Activated CD4-positive, CD25-positive, alpha-beta regulatory T cell treated with anti-CD3 and anti-CD28 coated beads, Interleukin-2, amount 50 U/mL, for 24 hours (primary cell): Measurements from ENCODE around the gene ADCY10.
A peak's percentile ranks its signal among the peaks of the same experiment; 100 is the strongest.
"Not testable (repeated sequence)": the region's sequence is repeated elsewhere in the genome, so short reads cannot be mapped to it uniquely, and the experiment has no call there.

Source experiments
- ATAC-seq, 2 donors: fragments of 150-1000 bp; cut with Tn5 transposase; one replicate each; pipeline ENCODE4 v1.10.0; 2021; ENCODE audit warnings: mild to moderate bottlenecking in 1 of 2, moderate library complexity in 1 of 2

The ADCY10 gene

DNA sequence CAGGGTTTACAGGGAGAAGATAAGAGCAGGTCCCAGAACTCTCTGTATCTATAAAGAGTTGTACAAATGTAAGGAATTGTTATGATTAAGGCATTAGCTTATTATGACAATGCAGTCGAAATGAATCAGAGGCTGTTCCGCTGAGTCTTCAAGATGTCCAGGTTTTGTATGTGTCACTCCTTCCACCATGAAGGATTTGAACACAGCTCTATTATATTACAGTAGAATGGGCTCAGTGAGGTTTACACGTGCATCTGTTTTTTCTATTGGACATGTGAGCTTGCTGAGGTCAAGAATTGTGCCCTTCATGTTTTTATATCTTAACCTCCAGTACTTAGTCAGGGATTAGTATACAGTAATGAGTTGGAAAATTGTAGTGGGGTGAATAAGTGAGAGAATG, 105.8 kb downstream of the ADCY10 start:
- ATAC-seq = no peak

DNA sequence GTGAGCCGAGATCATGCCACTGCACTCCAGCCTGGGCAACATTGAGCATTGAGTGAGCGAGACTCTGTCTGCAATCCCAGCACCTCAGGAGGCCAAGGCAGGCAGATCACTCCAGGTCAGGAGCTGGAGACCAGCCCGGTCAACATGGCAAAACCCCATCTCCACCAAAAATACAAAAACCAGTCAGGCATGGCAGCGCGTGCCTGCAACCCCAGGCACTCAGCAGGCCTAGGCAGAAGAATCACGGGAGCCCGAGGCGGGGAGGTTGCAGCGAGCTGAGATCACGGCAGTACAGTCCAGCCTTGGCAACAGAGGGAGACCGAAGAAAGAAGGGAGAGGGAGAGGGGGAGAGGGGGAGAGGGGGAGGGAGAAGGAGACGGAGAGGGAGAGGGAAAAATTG, 107.3 kb downstream of the ADCY10 start:
- not testable (repeated sequence) for ATAC-seq

DNA sequence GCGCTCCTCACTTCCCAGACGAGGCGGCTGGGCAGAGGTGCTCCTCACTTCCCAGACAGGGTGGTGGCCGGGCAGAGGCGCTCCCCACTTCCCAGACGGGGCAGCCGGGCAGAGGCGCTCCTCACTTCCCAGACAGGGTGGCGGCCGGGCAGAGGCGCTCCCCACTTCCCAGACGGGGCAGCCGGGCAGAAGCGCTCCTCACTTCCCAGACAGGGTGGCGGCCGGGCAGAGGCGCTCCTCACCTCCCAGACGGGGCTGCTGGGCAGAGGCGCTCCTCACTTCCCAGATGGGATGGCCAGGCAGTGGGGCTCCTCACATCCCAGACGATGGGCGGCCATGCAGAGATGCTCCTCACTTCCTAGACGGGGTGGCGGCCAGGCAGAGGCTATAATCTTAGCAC, 107.7 kb downstream of the ADCY10 start:
- ATAC-seq = not testable (repeated sequence)

- peak; percentile 60 to 62 for ATAC-seq
These were observed 108.8 kb downstream of the ADCY10 start for GRCh38 chr1:167805041-167805556.

DNA sequence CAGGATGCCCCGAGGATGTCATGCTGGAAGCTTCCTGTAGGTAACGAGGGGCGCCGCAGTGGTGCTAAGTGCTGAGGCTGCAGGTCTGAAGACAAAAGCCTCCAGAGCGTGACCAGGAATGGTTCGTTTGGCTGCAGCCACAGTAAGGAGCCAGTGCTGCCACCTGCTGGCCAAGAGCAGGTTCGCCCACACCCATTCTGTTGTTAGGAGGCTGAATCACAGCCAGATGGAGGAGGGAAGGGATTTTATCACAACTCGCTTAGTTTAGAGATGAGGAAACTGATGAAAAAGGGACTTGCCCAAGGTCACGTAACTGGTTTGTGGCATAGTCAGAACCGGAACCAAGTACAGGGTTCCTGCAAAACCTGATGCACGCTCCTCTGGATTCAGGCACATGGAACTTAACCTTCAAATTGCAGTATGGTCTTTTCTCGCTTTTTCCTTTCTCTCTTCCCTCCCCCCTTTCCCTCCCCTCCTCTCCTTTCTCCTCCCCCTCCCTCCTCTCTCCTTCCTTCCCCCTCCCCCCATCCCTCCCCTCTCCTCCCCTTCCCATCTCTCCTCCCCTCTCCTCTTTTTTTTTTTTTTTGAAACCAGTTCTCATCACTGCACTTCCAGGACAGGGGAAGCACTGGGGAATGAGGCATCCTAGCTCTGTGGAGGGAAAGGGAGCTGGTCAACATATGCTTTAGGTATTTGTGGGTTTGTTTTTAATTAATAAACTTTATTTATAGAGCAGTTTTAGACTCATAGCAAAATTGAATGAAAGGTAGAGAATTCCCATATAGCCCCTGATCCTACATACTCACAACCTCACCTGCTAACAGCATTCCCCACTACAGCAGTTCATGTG, 110.4 kb downstream of the ADCY10 start:
- peak; percentile 86 to 90 for ATAC-seq

DNA sequence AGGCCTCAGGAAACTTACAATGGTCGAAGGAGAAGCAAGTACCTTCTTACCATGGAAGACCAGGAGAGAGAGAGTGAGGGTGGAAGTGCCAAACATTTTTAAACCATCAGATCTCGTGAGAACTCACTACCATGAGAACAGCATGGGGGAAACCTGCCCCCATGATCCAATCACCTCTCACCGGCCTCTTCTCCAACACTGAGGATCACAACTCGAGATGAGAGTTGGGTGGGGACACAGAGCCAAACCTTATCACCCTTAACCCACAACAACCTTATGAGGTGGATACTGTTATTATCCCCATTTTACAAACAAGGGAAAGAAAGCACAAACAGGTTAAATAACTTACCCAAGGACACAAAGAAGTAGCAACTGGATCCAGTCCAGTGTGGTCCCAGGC, 111.7 kb downstream of the ADCY10 start:
- ATAC-seq = no peak

- ATAC-seq = no peak
These were observed 113.7 kb downstream of the ADCY10 start for GRCh38 chr1:167800251-167800650.

- no peak for ATAC-seq
These were observed 114.2 kb downstream of the ADCY10 start for GRCh38 chr1:167799747-167800146.

DNA sequence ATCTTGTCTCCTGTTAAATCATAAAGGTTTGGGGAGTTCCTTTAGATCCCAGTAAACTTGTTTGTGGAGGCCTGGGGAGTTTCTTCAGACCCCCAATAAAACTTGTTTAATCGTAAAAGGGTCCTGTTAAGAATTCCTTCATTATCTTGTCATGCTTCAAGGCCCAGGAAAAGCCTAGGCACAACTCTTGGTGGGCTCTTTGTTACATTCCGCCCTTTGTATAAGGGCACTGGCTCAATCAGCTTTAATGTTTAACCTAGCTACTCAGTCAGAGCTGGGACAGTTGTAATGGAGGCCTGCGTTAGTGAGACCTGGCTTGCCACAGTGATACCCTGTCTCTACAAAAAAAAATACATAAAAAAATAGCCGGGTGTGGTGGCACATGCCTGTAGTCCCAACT, 115.0 kb downstream of the ADCY10 start:
- ATAC-seq = no peak

- ATAC-seq = peak; percentile 67 to 79
These were observed 116.9 kb downstream of the ADCY10 start for GRCh38 chr1:167797015-167797414.

DNA sequence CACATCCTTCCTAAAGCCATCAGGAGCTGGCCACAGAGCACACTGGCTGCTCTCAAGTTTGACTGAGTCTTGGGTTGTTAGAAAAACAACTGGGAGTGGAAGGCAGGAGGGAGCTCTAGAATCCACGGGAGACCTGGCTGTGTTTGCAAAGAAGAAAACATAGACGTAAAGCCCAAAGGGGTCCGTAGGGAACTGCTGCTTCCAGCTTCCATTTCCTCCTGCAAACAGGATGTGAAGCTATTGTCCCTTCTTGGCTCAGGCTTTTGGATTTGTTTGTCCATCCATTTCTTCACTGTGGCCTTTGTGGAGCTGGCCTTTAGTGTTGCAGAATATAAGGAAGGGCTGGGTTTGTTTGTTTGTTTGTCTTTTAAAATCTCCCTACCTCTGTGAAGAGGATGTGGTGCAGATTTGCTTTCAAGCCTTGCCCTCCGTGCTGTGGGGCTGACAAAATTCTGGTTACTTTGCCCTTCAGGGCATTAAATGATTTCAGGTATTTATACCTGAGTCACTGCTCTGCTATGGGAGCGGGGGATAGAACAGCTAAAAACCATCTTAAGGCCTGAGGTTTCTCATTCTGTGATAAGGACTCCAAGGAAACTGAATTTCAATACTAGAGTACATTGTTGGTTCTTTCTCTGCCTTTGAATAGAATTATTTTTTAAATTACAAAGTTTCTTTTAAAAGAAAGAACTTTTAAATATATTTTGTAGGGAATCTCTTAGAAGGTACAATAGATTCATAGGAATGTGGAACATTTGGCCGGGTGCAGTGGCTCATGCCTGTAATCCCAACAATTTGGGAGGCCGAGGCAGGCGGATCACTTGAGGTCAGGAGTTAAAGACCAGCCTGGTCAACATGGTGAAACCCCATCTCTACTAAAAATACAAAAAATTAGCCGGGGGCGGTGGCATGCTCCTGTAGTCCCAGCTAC, 117.9 kb downstream of the ADCY10 start:
- ATAC-seq = no peak

DNA sequence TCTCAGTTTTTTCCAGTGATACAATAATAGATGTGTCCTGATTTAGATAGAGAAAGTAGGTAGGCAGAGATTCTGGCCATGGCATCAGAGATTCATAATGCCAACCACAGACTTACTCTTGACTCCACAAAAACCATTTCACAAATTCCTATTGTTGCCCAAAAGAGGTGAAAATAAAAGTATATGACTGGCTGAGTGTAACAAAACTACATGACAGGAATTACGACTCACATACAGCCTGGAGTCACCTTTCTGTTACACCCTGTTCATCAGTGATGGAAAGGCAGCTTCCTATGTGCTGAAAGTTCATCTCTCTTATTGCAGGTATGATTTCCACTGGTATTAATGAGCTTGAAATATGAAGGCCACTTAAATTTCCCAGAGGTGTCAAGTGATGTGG, 119.9 kb downstream of the ADCY10 start:
- no peak for ATAC-seq

- no peak for ATAC-seq
These were observed 121.8 kb downstream of the ADCY10 start for GRCh38 chr1:167792188-167792565.

- ATAC-seq = no peak
These were observed 122.4 kb downstream of the ADCY10 start for GRCh38 chr1:167791281-167792187.

GRCh38 chr1:167790117-167790516, 123.8 kb downstream of the ADCY10 start:
- no peak for ATAC-seq

- ATAC-seq = no peak
These were observed 124.4 kb downstream of the ADCY10 start for GRCh38 chr1:167789501-167789900.

DNA sequence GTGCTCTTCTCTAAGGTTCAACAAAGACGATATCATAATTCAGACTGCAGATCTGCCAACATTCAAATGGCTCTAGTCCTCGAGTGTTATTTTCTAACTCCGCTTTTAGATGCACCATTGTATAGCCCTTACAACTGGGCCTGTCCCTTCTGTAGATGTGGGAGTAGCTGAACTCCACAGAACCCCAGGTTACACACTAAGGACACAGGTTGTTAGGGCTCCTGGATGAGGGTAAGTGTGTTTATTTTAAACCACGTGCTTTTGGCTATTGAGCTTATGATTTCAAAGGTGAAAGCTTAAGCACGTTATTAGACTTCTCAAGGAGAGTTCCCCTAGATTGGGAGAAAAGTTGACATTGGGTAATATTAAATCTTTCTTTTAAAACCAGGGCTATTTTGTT, 127.4 kb downstream of the ADCY10 start:
- no peak for ATAC-seq

DNA sequence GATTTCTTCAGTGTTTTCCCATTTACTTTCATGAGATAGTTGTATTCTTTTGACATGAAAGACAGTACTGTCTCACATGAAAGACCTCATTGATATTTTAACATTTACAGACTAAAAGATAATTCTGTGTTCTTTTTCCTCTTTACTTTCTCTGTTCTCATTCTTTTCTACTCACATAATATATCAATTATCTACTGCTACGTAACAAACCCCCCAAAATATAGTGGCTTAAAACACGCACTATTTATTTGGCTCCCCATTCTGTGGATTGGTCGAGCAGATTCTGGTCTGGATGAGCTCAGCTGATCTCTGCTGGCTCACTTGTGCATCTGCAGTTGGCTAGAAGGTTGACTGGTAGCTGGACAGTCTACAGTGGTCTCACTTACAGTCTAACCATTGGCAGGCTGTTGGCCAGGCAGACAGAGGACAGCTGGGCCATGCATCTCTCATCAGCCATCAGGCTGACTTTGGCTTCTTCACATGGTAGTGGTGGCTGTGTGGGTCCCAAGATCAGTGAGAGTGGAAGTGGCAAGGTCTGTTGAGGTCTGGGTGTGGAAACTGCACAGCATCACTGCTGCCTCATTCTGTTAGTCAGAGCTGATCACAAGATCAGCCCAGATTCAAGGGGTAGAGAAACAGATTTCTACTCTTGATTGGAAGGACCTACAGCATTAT, 128.9 kb downstream of the ADCY10 start:
- ATAC-seq = no peak

DNA sequence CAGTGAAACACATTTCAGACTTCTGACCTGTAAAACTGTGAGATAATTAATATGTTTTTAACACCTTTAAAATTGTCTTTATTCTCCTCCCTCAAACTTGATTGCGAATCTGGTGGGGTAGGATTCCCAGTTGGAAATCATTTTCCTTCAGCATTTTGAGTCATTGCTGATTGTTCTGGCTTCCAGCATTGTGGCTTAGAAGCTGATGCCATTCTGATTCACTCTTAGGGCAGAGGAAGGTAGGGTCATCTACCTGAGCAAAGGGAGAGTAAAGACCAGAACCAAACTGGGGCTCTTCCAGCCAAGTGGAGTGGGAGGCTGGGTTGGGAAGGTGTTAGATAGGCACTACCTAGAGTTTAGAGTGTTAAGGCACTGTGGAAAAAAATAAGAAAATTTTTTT, 131.0 kb downstream of the ADCY10 start:
- no peak for ATAC-seq

DNA sequence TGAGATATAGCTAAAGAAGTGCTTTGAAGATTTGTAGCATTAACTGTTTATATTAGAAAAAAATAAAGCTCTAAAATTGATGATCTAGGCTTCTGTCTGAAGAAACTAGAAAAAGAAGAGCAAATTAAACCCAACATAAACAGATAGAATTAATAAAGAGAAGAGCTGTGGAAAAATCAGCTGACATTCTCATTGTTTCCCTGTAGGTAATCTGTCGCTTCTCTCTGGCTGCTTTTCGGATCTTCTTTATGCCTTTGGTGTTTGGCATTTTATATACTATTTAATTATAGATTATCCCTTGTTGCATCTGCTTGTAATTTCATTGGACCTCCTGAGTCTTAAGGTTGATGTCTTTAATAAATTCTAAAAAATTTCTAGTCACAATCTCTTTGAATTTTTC, 132.4 kb downstream of the ADCY10 start:
- ATAC-seq = no peak

DNA sequence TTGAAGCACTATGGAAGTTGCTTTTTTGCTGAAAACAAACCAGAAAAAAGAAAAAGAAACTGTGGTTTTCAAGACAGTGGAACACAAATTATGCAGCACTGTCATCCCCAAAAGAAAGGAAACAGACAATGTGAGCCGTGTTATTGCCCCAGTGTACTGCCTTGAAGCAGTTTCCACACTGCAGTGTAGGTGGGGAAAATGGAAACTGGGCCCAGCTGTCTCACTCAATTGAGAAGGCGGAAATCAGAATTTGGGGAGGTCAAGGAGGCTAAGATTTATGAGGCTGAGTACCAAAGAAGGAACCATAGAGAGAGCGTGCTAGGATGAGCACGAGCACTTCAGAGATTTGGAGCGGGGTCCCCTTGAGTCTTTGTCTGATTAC, 136.7 kb downstream of the ADCY10 start:
- no peak for ATAC-seq
